Osteocyte (in vitro differentiated cells): ENCODE results near the gene QRFP. TPM values are rescaled to one million over a fixed set of nuclear protein-coding genes. Genes with fewer than 3 reads are reported as not detected.

Experiments used
- DNase-seq: peaks from one replicate; pipeline ENCODE4 v3.0.0; 2021; ENCODE audit warnings: mixed read lengths; ENCODE audit not compliant: unreplicated experiment; ENCODE audit errors: extremely low spot score
- H3K27ac Mint-ChIP-seq: one replicate; pipeline ENCODE4 v1.8.0; 2021; ENCODE audit warnings: mild to moderate bottlenecking, mixed read lengths; ENCODE audit not compliant: unreplicated experiment
- H3K27me3 Mint-ChIP-seq: one replicate; pipeline ENCODE4 v1.8.0; 2021; ENCODE audit warnings: mixed read lengths; ENCODE audit not compliant: unreplicated experiment
- H3K36me3 Mint-ChIP-seq: one replicate; pipeline ENCODE4 v1.8.0; 2021; ENCODE audit warnings: mixed read lengths; ENCODE audit not compliant: unreplicated experiment
- H3K4me1 Mint-ChIP-seq: one replicate; pipeline ENCODE4 v1.8.0; 2021; ENCODE audit warnings: mixed read lengths; ENCODE audit not compliant: unreplicated experiment
- H3K4me3 Mint-ChIP-seq: one replicate; pipeline ENCODE4 v1.8.0; 2021; ENCODE audit warnings: mild to moderate bottlenecking, moderate library complexity, mixed read lengths; ENCODE audit not compliant: unreplicated experiment
- H3K9me3 Mint-ChIP-seq: one replicate; pipeline ENCODE4 v1.8.0; 2021; ENCODE audit warnings: mixed read lengths; ENCODE audit not compliant: unreplicated experiment
- total RNA-seq: library from RNA; stranded (reverse); gene quantifications from 2 replicates; pipeline ENCODE4 v1.2.1, GENCODE V29; 2021
- TF ChIP-seq, protein P1 (sequence below): fragments of 200-600 bp; sonication (generic); IDR thresholded peaks from 2 replicates; pipeline ENCODE4 v1.5.0; 2021; ENCODE audit warnings: antibody characterized with exemption, mild to moderate bottlenecking, moderate library complexity

QRFP gene
- total RNA-seq, 1 donor from 2014 or later = not detected

DNA sequence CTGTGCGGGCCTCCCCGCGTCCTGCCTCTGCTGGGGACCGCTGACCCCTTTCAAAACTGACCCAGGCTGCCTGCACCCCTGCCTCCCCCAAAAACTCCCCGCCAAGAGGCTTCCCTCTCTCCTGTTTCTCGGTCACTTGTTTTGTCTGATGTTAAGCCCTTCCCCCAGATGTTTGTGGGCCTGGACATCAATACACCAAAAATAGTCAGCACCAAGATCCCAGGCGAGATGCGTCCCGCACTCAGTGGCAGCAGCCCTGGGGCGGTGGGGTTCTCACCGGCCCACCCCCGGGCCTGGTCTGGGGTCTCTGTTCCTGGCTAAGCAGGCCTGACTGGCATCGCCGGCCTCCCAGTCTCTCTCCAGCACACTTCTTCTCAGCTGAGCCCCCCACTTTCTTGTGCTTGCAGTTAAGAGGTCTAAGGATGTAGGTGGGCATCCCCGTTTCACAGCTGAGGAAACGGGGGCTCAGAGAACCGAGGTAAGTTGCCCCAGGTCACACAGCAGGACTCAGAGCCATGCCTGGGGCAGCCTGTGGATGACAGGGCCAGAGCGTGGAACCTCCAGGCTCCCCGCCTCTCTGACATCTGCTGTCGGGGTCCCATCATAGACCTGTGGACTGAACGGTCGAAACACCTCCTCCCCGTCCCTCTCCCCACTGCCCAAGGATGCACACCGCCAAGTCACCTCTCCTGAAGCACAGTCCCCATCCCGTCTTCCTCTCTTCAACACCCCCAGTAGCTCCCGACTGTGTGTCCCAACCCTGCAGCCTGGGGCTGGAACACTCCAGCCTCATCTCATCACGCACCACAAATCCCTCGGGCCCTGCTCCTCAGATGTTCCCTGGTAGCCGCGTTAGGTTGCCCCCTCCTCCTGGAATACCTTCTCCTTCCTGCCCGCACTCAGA lies 25.6 kb upstream of the QRFP start:
- TF ChIP-seq, protein P1, sequence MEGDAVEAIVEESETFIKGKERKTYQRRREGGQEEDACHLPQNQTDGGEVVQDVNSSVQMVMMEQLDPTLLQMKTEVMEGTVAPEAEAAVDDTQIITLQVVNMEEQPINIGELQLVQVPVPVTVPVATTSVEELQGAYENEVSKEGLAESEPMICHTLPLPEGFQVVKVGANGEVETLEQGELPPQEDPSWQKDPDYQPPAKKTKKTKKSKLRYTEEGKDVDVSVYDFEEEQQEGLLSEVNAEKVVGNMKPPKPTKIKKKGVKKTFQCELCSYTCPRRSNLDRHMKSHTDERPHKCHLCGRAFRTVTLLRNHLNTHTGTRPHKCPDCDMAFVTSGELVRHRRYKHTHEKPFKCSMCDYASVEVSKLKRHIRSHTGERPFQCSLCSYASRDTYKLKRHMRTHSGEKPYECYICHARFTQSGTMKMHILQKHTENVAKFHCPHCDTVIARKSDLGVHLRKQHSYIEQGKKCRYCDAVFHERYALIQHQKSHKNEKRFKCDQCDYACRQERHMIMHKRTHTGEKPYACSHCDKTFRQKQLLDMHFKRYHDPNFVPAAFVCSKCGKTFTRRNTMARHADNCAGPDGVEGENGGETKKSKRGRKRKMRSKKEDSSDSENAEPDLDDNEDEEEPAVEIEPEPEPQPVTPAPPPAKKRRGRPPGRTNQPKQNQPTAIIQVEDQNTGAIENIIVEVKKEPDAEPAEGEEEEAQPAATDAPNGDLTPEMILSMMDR = no peak
- Mint-ChIP-seq H3K9me3 (no peaks in the 10 kb centered on the region), H3K27ac (no peak overlapping the region), H3K4me3 (no peak overlapping the region), H3K36me3 (no peaks in the 10 kb centered on the region), H3K4me1 (peaks cover 7% of the 10 kb centered on the region), H3K27me3 (peaks cover 11% of the 10 kb centered on the region)
- no peak for DNase-seq

DNA sequence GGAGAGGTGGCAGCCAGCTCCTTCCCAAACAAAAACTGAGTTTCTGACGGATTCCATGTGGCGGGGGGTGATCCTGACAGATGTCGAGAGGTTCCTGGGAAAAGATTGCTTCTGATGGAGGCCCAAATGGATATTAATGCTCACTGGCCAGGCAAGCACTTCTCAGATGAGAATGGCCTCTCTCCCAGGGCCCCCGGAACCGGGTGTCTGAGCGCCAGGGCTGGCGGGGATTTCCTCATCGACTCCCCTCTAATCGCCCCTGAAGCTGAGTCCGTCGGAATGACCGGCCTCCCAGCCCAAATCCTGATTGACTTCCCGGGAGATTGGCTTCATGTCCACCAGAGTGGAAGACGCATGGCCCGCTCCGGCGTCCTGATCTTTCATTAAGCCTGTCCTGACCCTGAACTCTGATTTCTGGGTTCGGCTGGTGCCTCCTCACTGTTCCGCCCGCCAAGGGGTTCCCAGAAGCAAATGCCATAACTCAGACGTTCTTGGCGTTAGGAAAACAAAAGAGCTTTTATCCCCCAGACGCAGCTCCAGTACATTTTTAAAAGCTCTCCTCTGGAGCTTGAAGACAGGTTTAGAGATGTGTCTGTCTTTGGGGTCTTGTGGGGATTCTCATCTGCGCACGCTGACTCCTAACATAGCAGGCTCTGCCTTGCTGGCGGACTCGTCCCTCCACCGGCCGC lies 24.8 kb upstream of the QRFP start:
- Mint-ChIP-seq H3K4me3 (no peak overlapping the region), H3K27me3 (peaks cover 15% of the 10 kb centered on the region), H3K36me3 (no peaks in the 10 kb centered on the region), H3K27ac (no peak overlapping the region), H3K9me3 (no peaks in the 10 kb centered on the region), H3K4me1 (peaks cover 7% of the 10 kb centered on the region)
- DNase-seq = no peak
- TF ChIP-seq, protein P1 = no peak

DNA sequence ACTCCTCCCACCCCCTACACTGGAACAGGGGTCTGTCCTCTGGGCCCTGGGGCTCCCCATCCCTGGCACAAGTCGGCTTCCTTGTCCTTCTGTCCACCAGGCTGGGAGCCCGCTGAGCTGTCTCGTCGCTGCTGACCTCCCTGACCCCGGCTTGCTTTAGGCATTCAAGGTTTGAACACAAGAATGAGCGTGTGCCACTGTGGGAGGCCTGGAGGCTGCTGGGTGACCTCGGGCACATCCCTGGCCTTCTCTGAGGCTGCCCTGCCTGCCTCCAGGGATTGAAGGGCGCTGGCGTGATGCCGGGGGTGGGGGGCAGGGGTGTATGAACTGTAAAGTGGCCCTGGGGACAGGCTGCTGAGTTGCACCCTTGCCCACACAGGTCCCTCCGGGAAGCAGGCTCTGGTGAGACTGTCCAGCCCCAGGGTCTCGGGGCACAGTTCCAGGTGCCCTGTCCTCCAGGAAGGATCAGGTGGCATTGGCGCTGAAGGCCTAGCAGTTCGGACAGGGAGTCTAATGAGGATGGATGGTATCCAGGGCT lies 24.2 kb upstream of the QRFP start:
- DNase-seq = no peak
- H3K4me3 Mint-ChIP-seq = no peak overlapping the region
- H3K4me1 Mint-ChIP-seq = peaks cover 7% of the 10 kb centered on the region
- TF ChIP-seq, protein P1 = no peak
- H3K27me3 Mint-ChIP-seq = peaks cover 15% of the 10 kb centered on the region
- no peaks in the 10 kb centered on the region for H3K9me3 Mint-ChIP-seq
- no peaks in the 10 kb centered on the region for H3K36me3 Mint-ChIP-seq
- H3K27ac Mint-ChIP-seq = no peak overlapping the region

DNA sequence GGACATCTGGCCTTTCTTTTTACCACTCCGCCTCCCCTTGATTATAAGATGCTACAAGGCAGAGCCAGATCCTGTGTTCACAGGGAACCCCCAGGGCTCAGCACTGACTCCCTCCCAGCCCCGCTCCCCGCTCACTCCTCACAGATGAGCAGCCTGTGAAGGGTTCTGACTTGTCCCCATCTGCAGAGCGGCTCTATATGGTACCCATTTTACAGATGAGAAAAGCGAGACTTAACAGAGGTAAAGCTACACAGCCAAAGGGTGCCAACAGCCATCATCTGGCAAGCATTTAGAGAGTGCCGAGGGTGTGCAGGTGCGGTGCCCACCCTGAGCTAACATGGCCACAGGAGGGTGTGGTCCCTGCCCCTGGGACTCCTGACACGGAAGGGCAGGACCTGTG lies 23.6 kb upstream of the QRFP start:
- H3K9me3 Mint-ChIP-seq = no peaks in the 10 kb centered on the region
- no peaks in the 10 kb centered on the region for H3K36me3 Mint-ChIP-seq
- peaks cover 16% of the 10 kb centered on the region for H3K27me3 Mint-ChIP-seq
- H3K4me3 Mint-ChIP-seq = no peak overlapping the region
- TF ChIP-seq, protein P1 = no peak
- DNase-seq = no peak
- H3K4me1 Mint-ChIP-seq = peaks cover 7% of the 10 kb centered on the region
- H3K27ac Mint-ChIP-seq = no peak overlapping the region
